ENCODE measurements around the gene SMG6. TPM values are rescaled to one million over a fixed set of nuclear protein-coding genes. Genes with fewer than 3 reads are reported as not detected.

Gene SMG6
- total and polyA plus RNA-seq, 2 of the 13 experiments (the other 11 are each of a cell fraction or from before 2014, with no cell fraction given) = 4.6 to 14.6 TPM

DNA sequence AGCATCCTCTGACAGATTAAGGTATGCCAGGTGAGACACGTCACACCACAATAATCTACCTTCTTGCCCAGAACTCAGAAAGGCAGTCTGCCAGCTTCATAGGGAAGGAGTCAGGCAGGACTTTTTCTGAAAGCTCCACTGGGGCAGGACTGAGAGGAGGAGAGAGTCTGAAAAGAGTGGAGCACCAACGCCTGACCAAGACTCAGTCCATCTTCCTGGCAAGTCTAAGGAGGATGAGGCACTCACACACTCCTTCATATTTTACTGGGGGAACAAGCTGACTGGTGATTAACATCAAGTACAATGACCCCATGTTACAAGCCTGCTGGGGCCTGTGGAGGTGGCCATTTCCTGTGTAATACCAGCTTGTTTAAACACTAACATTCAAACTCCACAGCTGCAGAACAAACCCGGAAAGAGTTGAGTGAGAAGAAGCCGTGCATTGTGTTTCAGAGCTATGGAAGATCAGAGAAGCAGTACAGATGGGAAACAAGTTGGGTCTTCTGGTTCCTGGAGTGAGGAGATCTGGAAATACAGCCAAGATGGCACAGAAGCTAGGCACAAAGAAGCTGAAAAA is 126.3 kb downstream of the SMG6 start (continued):
- TF ChIP-seq CERS6 (CRISPR knock-in tag; IDR thresholded peaks at IDR 0.05) = no peak
- TF ChIP-seq, protein P1, sequence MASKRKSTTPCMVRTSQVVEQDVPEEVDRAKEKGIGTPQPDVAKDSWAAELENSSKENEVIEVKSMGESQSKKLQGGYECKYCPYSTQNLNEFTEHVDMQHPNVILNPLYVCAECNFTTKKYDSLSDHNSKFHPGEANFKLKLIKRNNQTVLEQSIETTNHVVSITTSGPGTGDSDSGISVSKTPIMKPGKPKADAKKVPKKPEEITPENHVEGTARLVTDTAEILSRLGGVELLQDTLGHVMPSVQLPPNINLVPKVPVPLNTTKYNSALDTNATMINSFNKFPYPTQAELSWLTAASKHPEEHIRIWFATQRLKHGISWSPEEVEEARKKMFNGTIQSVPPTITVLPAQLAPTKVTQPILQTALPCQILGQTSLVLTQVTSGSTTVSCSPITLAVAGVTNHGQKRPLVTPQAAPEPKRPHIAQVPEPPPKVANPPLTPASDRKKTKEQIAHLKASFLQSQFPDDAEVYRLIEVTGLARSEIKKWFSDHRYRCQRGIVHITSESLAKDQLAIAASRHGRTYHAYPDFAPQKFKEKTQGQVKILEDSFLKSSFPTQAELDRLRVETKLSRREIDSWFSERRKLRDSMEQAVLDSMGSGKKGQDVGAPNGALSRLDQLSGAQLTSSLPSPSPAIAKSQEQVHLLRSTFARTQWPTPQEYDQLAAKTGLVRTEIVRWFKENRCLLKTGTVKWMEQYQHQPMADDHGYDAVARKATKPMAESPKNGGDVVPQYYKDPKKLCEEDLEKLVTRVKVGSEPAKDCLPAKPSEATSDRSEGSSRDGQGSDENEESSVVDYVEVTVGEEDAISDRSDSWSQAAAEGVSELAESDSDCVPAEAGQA (IDR thresholded peaks at IDR 0.05; ENCODE audit: low read depth) = no peak
- TF ChIP-seq, protein P1 (CRISPR knock-in tag; IDR thresholded peaks at IDR 0.05; ENCODE audit: borderline replicate concordance) = no peak
- TF ChIP-seq XBP1 (CRISPR knock-in tag; IDR thresholded peaks at IDR 0.05) = no peak
- TF ChIP-seq, protein P2, sequence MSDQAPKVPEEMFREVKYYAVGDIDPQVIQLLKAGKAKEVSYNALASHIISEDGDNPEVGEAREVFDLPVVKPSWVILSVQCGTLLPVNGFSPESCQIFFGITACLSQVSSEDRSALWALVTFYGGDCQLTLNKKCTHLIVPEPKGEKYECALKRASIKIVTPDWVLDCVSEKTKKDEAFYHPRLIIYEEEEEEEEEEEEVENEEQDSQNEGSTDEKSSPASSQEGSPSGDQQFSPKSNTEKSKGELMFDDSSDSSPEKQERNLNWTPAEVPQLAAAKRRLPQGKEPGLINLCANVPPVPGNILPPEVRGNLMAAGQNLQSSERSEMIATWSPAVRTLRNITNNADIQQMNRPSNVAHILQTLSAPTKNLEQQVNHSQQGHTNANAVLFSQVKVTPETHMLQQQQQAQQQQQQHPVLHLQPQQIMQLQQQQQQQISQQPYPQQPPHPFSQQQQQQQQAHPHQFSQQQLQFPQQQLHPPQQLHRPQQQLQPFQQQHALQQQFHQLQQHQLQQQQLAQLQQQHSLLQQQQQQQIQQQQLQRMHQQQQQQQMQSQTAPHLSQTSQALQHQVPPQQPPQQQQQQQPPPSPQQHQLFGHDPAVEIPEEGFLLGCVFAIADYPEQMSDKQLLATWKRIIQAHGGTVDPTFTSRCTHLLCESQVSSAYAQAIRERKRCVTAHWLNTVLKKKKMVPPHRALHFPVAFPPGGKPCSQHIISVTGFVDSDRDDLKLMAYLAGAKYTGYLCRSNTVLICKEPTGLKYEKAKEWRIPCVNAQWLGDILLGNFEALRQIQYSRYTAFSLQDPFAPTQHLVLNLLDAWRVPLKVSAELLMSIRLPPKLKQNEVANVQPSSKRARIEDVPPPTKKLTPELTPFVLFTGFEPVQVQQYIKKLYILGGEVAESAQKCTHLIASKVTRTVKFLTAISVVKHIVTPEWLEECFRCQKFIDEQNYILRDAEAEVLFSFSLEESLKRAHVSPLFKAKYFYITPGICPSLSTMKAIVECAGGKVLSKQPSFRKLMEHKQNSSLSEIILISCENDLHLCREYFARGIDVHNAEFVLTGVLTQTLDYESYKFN (CRISPR knock-in tag; conservative IDR thresholded peaks at IDR 0.05) = peak; percentile 78
- no peak for TF ChIP-seq XRCC5 (optimal IDR thresholded peaks at IDR 0.05; ENCODE audit: low read length)
- no peak for TF ChIP-seq ZNF784 (CRISPR knock-in tag; IDR thresholded peaks at IDR 0.05; ENCODE audit: borderline replicate concordance)
- no peak for TF ChIP-seq CHCHD3 (CRISPR knock-in tag; IDR thresholded peaks at IDR 0.05)
- peak; percentile 25; the same call in 1 of the 2 replicates for TF ChIP-seq ERF (CRISPR knock-in tag; IDR thresholded peaks at IDR 0.05)
- TF ChIP-seq, protein P3, sequence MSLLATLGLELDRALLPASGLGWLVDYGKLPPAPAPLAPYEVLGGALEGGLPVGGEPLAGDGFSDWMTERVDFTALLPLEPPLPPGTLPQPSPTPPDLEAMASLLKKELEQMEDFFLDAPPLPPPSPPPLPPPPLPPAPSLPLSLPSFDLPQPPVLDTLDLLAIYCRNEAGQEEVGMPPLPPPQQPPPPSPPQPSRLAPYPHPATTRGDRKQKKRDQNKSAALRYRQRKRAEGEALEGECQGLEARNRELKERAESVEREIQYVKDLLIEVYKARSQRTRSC (CRISPR knock-in tag; IDR thresholded peaks at IDR 0.05; ENCODE audit: low read depth) = no peak
- TF ChIP-seq, protein P4, sequence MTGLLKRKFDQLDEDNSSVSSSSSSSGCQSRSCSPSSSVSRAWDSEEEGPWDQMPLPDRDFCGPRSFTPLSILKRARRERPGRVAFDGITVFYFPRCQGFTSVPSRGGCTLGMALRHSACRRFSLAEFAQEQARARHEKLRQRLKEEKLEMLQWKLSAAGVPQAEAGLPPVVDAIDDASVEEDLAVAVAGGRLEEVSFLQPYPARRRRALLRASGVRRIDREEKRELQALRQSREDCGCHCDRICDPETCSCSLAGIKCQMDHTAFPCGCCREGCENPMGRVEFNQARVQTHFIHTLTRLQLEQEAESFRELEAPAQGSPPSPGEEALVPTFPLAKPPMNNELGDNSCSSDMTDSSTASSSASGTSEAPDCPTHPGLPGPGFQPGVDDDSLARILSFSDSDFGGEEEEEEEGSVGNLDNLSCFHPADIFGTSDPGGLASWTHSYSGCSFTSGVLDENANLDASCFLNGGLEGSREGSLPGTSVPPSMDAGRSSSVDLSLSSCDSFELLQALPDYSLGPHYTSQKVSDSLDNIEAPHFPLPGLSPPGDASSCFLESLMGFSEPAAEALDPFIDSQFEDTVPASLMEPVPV (CRISPR knock-in tag; IDR thresholded peaks at IDR 0.05) = no peak
- TF ChIP-seq SIX4 (CRISPR knock-in tag; IDR thresholded peaks at IDR 0.05) = 0 out of 2 replicates have a peak, but pooled peaks have one; percentile 28
- no peak for TF ChIP-seq GLMP (CRISPR knock-in tag; IDR thresholded peaks at IDR 0.05; ENCODE audit: borderline replicate concordance)
- no peak for TF ChIP-seq ZBTB7A (CRISPR knock-in tag; IDR thresholded peaks at IDR 0.05)

Measured in HepG2 (cell line).